SK-MEL-5 (cell line): ENCODE data around the gene ZNF212. TPM values are rescaled to one million over a fixed set of nuclear protein-coding genes. Genes with fewer than 3 reads are reported as not detected.

Experiments used
- DNase-seq: peaks from one replicate; pipeline ENCODE4 v3.0.0-alpha.2; 2016; ENCODE audit warnings: low read depth, low spot score
- in situ Hi-C: cut with HindIII; loops from 2 replicates; pipeline ENCODE4 v1.10.0; 2016; ENCODE audit warnings: low sequenced_read_pairs, high pct_unique_total_duplicates, low pct_unique_long_range_greater_than_20kb
- polyA plus RNA-seq, 2 experiments: library from polyadenylated mRNA; depleted of rRNA; stranded (reverse); fragments of >200 nt; gene quantifications; 2 replicates each; pipeline ENCODE4 v1.2.3, GENCODE V29; 2015
- total RNA-seq: library from RNA; depleted of rRNA; stranded (reverse); fragments of >200 nt; shearing (Covaris generic); gene quantifications from 2 replicates; pipeline ENCODE4 v1.2.3, GENCODE V29; 2014; rRNA removed

The ZNF212 gene
- 6.5 and 6.8 TPM in 2 replicates for total RNA-seq
- 11.1 and 13.6 TPM in 2 replicates for polyA plus RNA-seq (2015; cell fraction: cytosol; rRNA removed)
- 18.3 and 19.0 TPM in 2 replicates for polyA plus RNA-seq (2015; cell fraction: nucleus; rRNA removed)

DNA sequence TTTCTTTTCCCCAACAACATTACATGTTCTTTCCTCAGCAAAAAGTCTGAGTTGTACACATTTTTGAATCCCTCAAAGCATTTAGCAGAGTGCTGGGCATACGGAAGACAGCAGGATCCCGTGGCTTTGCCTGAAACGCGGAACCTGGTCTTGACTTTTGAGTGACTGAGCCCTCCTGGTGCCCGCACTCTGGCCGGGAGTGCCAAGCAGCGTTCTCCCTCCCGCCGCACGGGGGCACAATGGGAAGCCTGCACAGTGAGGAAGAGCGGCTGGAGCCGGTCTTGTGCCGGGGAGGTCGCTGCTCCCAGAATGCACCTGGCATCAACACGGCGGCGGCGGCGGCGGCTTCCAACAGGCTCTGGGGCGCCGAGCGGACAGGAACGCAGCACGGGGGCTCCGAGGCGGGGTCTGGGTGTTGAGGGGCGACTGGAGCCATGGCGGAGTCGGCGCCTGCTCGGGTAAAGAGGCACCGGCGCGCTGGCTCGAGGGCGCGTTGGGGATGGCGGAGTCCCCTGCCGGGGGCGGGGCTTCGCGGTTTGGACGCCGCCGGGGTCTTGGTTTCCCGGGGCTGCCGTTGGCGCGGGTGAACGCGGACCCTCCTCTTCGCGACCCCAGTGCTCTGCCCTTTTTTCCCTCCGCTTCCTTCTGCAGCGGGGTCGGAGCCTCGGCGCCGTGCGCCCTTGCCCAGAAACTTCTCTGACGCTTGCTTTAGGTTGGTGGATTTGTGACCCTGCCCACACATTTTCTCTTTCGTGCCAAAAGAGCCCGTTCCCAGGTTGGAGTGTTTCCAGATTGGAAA lies at the start of gene ZNF212:
ZNF212 (plus strand) TSS at position 307 of the 799 bp plus-strand sequence; CDS start at position 435, 128 bp downstream.
- peak; percentile 95 for DNase-seq
- in situ Hi-C loops, result no loop called here

GRCh38 chr7:149191851-149192250 lies 47.6 kb upstream of the ZNF212 start:
- in situ Hi-C loops, result no loop called here

GRCh38 chr7:149194799-149195179 lies 44.7 kb upstream of the ZNF212 start:
- in situ Hi-C loops, result no loop called here
- DNase-seq, result no peak

More at GRCh38 chr7:149191851-149192250, 47.6 kb upstream of the ZNF212 start:
- DNase-seq, result no peak

- in situ Hi-C loops, result no loop called here
- peak; percentile 94 for DNase-seq
Observed at GRCh38 chr7:149195180-149196150, 44.0 kb upstream of the ZNF212 start, which contains the start of gene ZNF282. Gene ZNF282, plus strand, starts transcription at chr7:149195546. Its CDS starts 44 bp downstream, at chr7:149195590.

- in situ Hi-C loops, result no loop called here
Observed at GRCh38 chr7:149196151-149196704, 43.2 kb upstream of the ZNF212 start.

GRCh38 chr7:149196705-149197171 lies 42.7 kb upstream of the ZNF212 start:
- DNase-seq, result peak; percentile 20
- in situ Hi-C loops, result no loop called here

More at GRCh38 chr7:149196151-149196704, 43.2 kb upstream of the ZNF212 start:
- DNase-seq, result peak; percentile 16

GRCh38 chr7:149197675-149198074 lies 41.8 kb upstream of the ZNF212 start:
- in situ Hi-C loops, result no loop called here
- no peak for DNase-seq

GRCh38 chr7:149198161-149198816 lies 41.2 kb upstream of the ZNF212 start:
- DNase-seq, result no peak
- in situ Hi-C loops, result no loop called here

- no peak for DNase-seq
- in situ Hi-C loops, result no loop called here
Observed at GRCh38 chr7:149199234-149199995, 40.0 kb upstream of the ZNF212 start.

GRCh38 chr7:149202831-149203231 lies 36.6 kb upstream of the ZNF212 start:
- DNase-seq, result no peak
- in situ Hi-C loops, result no loop called here

GRCh38 chr7:149205690-149206381 lies 33.6 kb upstream of the ZNF212 start:
- in situ Hi-C loops, result no loop called here
- DNase-seq, result no peak

- no peak for DNase-seq
- in situ Hi-C loops, result no loop called here
Observed at GRCh38 chr7:149207324-149208035, 32.0 kb upstream of the ZNF212 start.

GRCh38 chr7:149209518-149210269 lies 29.8 kb upstream of the ZNF212 start:
- DNase-seq, result peak; percentile 99
- in situ Hi-C loops, result no loop called here

- no peak for DNase-seq
- in situ Hi-C loops, result no loop called here
Observed at GRCh38 chr7:149210551-149210950, 28.9 kb upstream of the ZNF212 start.
